Measurements from ENCODE around the gene LCLAT1. TPM values are rescaled to one million over a fixed set of nuclear protein-coding genes. Genes with fewer than 3 reads are reported as not detected.

LCLAT1 gene
- total and polyA plus RNA-seq, 12 donors: 1.9 to 23.0 (median 14.6) TPM

GRCh38 chr2:30628341-30628740 lies 181.3 kb downstream of the LCLAT1 start:
- Histone ChIP-seq H3K4me1 (replicated peaks in 1 of 2) (no peaks in the 10 kb centered on the region), H3K4me3 (no peak overlapping the region), H3K36me3 (replicated peaks in 1 of 2) (no peaks in the 10 kb centered on the region), H3K27me3 (no peaks in the 10 kb centered on the region), H3K27ac (no peak overlapping the region), H3K9me3 (replicated peaks in 1 of 3) (no peaks in the 10 kb centered on the region)
- 94 to 99% (median 97%) methylated on average over 2 of the region's 2 CpGs for WGBS, 4 donors
- no peak for DNase-seq
- intact Hi-C loops (cut with DNase I): no loop called here
- TF ChIP-seq CTCF (IDR thresholded peaks at IDR 0.05): no peak
- no peak for TF ChIP-seq POLR2A (IDR thresholded peaks at IDR 0.05)

GRCh38 chr2:30629866-30630265 lies 182.8 kb downstream of the LCLAT1 start:
- H3K36me3 ChIP-seq (replicated peaks in 1 of 2): no peaks in the 10 kb centered on the region
- DNase-seq: no peak
- no peaks in the 10 kb centered on the region for H3K27me3 ChIP-seq
- no peak overlapping the region for H3K4me3 ChIP-seq
- intact Hi-C loops (cut with DNase I): no loop called here
- TF ChIP-seq CTCF (IDR thresholded peaks at IDR 0.05) (no peak), POLR2A (IDR thresholded peaks at IDR 0.05) (no peak)
- 96 to 98% (median 97%) methylated on average over 6 of the region's 6 CpGs for WGBS, 4 donors
- H3K27ac ChIP-seq: no peak overlapping the region
- H3K4me1 ChIP-seq (replicated peaks in 1 of 2): no peaks in the 10 kb centered on the region
- H3K9me3 ChIP-seq (replicated peaks in 1 of 3): no peaks in the 10 kb centered on the region

- 0 to 78% (median 36%) methylated on average over 1 of the region's 1 CpG for WGBS, 4 donors
- Histone ChIP-seq H3K27me3 (no peaks in the 10 kb centered on the region), H3K9me3 (replicated peaks in 1 of 3) (no peaks in the 10 kb centered on the region), H3K36me3 (replicated peaks in 1 of 2) (no peaks in the 10 kb centered on the region), H3K4me1 (replicated peaks in 1 of 2) (no peaks in the 10 kb centered on the region), H3K4me3 (no peak overlapping the region), H3K27ac (no peak overlapping the region)
- intact Hi-C loops (cut with DNase I): no loop called here
- no peak for TF ChIP-seq POLR2A (IDR thresholded peaks at IDR 0.05)
- DNase-seq: no peak
These were observed 184.1 kb downstream of the LCLAT1 start for GRCh38 chr2:30631051-30631671.

- DNase-seq: no peak
- TF ChIP-seq POLR2A (IDR thresholded peaks at IDR 0.05) (no peak), CTCF (IDR thresholded peaks at IDR 0.05) (no peak)
- intact Hi-C loops (cut with DNase I): no loop called here
- Histone ChIP-seq H3K27ac (no peak overlapping the region), H3K36me3 (replicated peaks in 1 of 2) (no peaks in the 10 kb centered on the region), H3K4me3 (no peak overlapping the region), H3K9me3 (replicated peaks in 1 of 3) (no peaks in the 10 kb centered on the region), H3K27me3 (no peaks in the 10 kb centered on the region), H3K4me1 (replicated peaks in 1 of 2) (no peaks in the 10 kb centered on the region)
- 94 to 97% (median 96%) methylated on average over 4 of the region's 4 CpGs for WGBS, 4 donors
These were observed 186.0 kb downstream of the LCLAT1 start for GRCh38 chr2:30633039-30633438.

- no peak for DNase-seq
- Histone ChIP-seq H3K9me3 (replicated peaks in 1 of 3) (no peaks in the 10 kb centered on the region), H3K4me3 (no peak overlapping the region), H3K27me3 (no peaks in the 10 kb centered on the region), H3K4me1 (replicated peaks in 1 of 2) (no peaks in the 10 kb centered on the region), H3K27ac (no peak overlapping the region), H3K36me3 (replicated peaks in 1 of 2) (no peaks in the 10 kb centered on the region)
- TF ChIP-seq POLR2A (IDR thresholded peaks at IDR 0.05) (no peak), CTCF (IDR thresholded peaks at IDR 0.05) (no peak)
- intact Hi-C loops (cut with DNase I): no loop called here
- 64 to 95% (median 87%) methylated on average over 1 of the region's 1 CpG for WGBS, 4 donors
These were observed 189.3 kb downstream of the LCLAT1 start for GRCh38 chr2:30636311-30636710.

Measured in adrenal gland (tissue), 12 donors.